Measurements from ENCODE around the gene CCDC134. TPM values are rescaled to one million over a fixed set of nuclear protein-coding genes. Genes with fewer than 3 reads are reported as not detected.

Gene CCDC134
- total and polyA plus RNA-seq, 2 of the 8 experiments (the other 6 are each of a cell fraction or from before 2014, with no cell fraction given) = 7.7 to 20.0 TPM

DNA sequence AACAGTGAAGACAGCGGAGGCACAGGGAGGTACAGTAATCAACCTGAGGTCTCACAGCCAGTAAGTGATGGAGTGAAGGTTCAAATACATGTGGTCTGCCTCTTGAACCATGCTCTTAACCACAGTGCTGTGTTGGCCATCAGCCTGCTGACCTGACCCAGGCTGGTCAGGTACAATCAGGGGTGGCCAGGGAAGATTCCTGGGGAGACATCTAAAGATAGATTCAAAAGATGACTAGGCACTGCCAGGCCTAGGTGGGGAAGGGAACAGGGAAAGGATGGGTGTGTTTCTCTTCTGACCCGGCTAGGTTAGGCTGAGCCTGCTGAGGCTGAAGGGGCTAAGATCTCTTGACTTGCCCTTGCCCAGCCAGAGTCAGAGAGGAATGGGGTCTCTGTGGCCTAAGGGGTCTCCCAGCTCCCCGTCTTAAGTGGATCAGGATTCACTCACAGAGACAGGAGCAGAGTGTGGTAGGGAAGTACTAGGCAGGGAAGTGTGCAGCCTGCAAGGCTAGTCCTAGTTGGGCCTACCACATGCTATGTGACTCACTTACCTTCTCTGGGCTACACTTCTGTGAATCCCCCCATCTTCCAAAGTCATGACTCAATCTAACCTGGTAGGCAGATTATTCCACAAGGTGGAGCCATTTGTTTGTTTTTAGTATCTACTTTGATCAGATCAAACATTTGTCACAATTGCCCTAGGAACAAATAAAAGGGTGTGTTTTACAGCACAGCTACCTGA lies 22.0 kb downstream of the CCDC134 start (continued):
- TF ChIP-seq, protein P1, sequence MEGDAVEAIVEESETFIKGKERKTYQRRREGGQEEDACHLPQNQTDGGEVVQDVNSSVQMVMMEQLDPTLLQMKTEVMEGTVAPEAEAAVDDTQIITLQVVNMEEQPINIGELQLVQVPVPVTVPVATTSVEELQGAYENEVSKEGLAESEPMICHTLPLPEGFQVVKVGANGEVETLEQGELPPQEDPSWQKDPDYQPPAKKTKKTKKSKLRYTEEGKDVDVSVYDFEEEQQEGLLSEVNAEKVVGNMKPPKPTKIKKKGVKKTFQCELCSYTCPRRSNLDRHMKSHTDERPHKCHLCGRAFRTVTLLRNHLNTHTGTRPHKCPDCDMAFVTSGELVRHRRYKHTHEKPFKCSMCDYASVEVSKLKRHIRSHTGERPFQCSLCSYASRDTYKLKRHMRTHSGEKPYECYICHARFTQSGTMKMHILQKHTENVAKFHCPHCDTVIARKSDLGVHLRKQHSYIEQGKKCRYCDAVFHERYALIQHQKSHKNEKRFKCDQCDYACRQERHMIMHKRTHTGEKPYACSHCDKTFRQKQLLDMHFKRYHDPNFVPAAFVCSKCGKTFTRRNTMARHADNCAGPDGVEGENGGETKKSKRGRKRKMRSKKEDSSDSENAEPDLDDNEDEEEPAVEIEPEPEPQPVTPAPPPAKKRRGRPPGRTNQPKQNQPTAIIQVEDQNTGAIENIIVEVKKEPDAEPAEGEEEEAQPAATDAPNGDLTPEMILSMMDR (IDR thresholded peaks at IDR 0.05; ENCODE audit: control extremely low read depth in 1 of 3, insufficient read depth in 1 of 3, low read depth in 1 of 3, low read length in 3 of 3) = peak in 2 of 3 experiments; percentile 36 to 57; a peak in 2 of 4 replicates
- TF ChIP-seq KDM4A (IDR thresholded peaks at IDR 0.05; ENCODE audit: low read depth, low read length, severe bottlenecking) (no peak), ATF2 (IDR thresholded peaks at IDR 0.05; ENCODE audit: low read length) (no peak), NANOG (IDR thresholded peaks at IDR 0.05; ENCODE audit: insufficient read depth, low read depth, low read length, poor library complexity, severe bottlenecking) (no peak)

Data from H1 (cell line).